Epithelial cell of proximal tubule (primary cell): Measurements from ENCODE around the gene PRG3. TPM values are rescaled to one million over a fixed set of nuclear protein-coding genes. Genes with fewer than 3 reads are reported as not detected.

Experiments
- DNase-seq: peaks from one replicate; pipeline ENCODE4 v3.0.0-alpha.2; 2011; ENCODE audit warnings: low read depth
- H3K4me3 ChIP-seq: 2 replicates; pipeline ENCODE4 v1.5.1; 2011; ENCODE audit warnings: low read depth, mild to moderate bottlenecking, low read length
- total RNA-seq: library from RNA; depleted of rRNA; stranded (reverse); fragments of >200 nt; gene quantifications from 2 replicates; pipeline ENCODE4 v1.2.3, GENCODE V29; 2015
- TF ChIP-seq, protein P1 (sequence below): conservative IDR thresholded peaks from 2 replicates; pipeline ENCODE4 v1.5.1; 2012; ENCODE audit warnings: low read depth, mild to moderate bottlenecking, low read length

The PRG3 gene
- total RNA-seq, 1 donor from 2014 or later, result not detected

DNA sequence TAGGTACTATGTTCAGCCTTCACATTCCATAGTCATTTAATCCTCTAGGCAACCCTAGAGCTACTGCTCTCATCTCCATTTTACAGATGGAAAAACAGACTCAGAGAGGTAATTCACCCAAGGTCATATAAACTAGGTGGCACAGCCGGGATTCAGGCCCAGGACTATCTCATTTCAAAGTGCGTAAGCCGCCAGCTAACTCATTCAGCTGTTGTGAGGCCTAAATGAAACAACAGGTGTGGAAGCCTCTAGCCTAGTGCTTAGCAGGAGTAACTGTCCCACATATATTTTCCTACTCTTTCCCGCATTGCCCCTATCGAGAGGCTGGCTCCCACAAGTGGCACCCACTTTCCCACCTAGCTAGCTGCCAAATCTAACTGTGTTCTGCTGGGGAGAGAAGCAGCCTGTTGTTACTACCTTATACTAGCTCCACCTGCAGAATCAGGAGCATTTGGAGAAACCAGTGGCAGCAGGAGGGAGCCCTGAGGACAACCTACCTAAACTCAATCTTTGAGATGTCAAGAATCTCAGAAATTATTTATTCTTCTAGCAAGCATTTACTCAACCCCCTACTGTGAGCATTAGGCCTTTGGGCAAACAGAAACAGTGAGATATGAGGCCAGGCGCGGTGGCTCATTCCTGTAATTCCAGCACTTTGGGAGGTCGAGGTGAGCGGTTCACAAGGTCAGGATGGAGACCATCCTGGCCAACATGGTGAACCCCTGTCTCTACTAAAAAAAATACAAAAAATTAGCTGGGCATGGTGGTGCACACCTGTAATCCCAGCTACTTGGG, 20.9 kb downstream of the PRG3 start:
- no peak for DNase-seq
- H3K4me3 ChIP-seq, result no peak overlapping the region
- TF ChIP-seq, protein P1, sequence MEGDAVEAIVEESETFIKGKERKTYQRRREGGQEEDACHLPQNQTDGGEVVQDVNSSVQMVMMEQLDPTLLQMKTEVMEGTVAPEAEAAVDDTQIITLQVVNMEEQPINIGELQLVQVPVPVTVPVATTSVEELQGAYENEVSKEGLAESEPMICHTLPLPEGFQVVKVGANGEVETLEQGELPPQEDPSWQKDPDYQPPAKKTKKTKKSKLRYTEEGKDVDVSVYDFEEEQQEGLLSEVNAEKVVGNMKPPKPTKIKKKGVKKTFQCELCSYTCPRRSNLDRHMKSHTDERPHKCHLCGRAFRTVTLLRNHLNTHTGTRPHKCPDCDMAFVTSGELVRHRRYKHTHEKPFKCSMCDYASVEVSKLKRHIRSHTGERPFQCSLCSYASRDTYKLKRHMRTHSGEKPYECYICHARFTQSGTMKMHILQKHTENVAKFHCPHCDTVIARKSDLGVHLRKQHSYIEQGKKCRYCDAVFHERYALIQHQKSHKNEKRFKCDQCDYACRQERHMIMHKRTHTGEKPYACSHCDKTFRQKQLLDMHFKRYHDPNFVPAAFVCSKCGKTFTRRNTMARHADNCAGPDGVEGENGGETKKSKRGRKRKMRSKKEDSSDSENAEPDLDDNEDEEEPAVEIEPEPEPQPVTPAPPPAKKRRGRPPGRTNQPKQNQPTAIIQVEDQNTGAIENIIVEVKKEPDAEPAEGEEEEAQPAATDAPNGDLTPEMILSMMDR, result no peak

DNA sequence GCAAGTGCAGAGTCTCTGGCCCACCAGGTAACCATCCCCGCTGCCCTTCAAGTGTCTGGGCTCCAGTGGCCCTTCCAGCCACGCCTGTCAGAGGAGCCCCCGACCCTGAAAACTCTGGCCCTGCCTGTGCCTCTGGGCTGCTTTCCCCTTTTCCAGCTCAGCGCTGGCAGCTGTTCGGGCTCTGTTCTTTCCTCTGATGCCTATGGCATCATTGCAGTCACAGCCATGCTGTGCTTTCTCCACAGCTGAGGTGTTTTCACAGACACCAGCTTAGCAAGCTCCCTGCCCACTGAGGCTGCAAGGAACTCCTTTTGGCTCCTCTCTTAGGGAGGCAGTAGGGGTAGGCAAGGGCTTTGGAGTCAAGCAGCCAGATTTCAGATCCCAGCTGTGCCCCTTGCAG, 21.6 kb downstream of the PRG3 start:
- no peak overlapping the region for H3K4me3 ChIP-seq
- TF ChIP-seq, protein P1, result no peak
- DNase-seq, result no peak

DNA sequence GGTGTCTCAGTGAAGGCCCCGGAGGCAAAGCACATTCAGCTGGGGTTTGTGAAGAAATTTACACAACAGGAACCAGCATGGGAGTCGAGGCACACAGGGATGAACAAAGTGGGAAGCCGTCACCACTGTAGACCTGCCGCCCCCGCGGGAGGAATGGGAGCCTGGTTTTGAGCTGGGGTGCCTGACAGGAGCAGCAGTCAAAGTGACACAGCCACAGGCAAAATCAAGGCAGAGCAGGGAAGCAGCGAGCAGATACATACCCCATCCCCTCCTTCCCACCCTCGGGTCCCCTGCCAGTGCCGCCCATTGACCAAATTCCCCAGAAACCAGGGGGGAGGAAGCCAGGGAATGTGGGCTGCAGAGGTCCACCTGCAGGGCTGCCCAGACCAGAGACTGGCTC, 22.0 kb downstream of the PRG3 start:
- no peak for DNase-seq

DNA sequence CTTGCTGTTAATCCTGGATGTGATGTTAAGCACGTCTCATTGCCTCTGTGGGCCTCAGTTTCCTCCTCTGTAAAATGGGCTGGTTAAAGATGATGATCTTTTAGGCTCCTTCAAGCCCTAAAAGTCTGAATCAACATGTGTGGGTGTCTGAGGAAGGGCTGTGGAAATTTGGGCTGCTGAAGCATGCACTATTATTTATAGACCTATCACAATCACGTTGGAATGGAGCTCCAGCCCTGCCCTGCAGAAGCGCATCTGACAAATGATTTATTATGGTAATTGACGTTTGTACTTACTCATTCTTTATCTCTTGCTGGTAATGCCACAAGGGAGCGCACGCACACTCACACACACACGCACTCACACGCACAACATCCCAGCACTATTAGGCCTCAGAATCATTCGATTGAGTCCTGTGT, 22.4 kb downstream of the PRG3 start:
- DNase-seq, result no peak

More for the DNA sequence above, 22.0 kb downstream of the PRG3 start:
- TF ChIP-seq, protein P1, result no peak
- no peak overlapping the region for H3K4me3 ChIP-seq

DNA sequence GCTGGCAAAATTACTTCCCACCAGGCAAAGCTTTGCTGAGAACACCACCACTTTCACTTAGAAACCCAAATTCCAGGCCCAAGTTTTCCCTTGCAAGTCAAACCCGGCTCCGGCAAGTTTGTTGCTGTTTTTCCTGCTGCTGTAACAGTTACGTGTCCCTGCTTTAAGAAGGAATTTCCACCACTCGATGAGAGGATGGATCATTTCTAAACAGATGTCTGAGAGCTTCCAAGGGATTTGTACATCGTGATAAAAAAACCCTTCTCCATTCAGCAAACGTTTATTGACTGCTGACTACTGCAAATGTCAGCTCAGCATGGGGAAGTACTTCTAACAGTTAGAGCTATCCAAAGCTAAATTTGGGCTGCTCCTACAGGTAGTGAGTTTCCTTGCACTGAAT, 23.1 kb downstream of the PRG3 start:
- TF ChIP-seq, protein P1, result no peak
- DNase-seq, result no peak

More for the DNA sequence above, 22.4 kb downstream of the PRG3 start:
- TF ChIP-seq, protein P1, result no peak
- no peak overlapping the region for H3K4me3 ChIP-seq

DNA sequence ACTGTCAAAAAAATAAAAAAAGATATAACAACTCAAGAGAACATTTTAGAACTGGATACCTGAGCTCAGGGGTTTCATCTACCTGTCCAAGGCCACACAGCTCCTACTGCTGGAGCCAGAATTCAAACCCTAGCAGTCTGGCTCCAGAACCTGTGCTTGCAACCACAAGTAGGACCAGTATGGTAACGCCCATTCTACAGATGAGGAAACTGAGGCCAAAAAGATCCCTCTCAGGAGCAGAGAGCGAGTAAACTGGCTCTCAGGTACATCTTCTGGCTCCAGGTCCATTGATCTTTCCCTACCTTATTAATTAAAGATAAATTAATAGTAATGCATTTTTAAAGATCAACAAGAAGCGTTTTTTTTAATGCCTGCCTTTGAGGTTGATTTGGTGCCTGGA, 23.6 kb downstream of the PRG3 start:
- TF ChIP-seq, protein P1, result no peak
- no peak for DNase-seq
- H3K4me3 ChIP-seq, result no peak overlapping the region

More for the DNA sequence above, 23.1 kb downstream of the PRG3 start:
- H3K4me3 ChIP-seq, result no peak overlapping the region

DNA sequence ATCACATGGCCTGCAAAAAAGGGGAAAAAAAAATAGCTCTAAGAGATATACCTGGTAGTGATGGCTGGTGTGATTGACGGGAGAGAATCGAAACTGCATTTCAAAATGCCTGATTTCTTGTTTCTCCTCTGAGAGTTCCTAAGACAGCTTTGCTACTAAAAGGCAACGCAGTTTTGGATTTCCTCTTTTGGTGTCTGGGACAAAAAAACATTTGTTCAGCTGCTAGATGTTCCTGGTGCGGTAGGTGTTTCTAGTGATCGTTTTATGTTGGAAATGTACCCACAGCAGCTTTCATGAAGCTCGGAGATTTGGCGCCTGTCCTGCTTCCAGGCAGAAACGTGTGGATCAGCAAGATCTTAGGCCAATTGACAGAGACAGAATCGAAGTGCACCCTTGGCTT, 24.7 kb downstream of the PRG3 start:
- no peak for DNase-seq
- H3K4me3 ChIP-seq, result no peak overlapping the region
- TF ChIP-seq, protein P1, result no peak
